ENCODE data around the gene ECM1.

GRCh38 chr1:150516616-150517015 lies 8.7 kb downstream of the ECM1 start:
- TF ChIP-seq CTCF (conservative IDR thresholded peaks at IDR 0.05; ENCODE audit: low read length) (peak; percentile 45; the same call in 1 of the 2 replicates), EZH2phosphoT487 (IDR thresholded peaks at IDR 0.05; ENCODE audit: borderline replicate concordance) (no peak)
